HG03039 (cell line): ENCODE measurements around the gene ZSCAN12.

ENCODE experiments used
- ATAC-seq: cut with Tn5 transposase; IDR thresholded peaks from one replicate; pipeline ENCODE4 v1.9.1; 2021; ENCODE audit warnings: mild to moderate bottlenecking, moderate library complexity; ENCODE audit not compliant: unreplicated experiment

ZSCAN12 gene

GRCh38 chr6:28333599-28334018 is 65.9 kb downstream of the ZSCAN12 start:
- no peak for ATAC-seq

GRCh38 chr6:28333047-28333446 is 66.5 kb downstream of the ZSCAN12 start:
- ATAC-seq: no peak

GRCh38 chr6:28330041-28330440 is 69.5 kb downstream of the ZSCAN12 start:
- ATAC-seq: no peak
